Stomach (tissue), 4 donors: ENCODE measurements around the gene CFAP77.

Experiments used
- CTCF ChIP-seq, 7 experiments: fragments of 450-650 bp in 4 of 7; fragments of 200-600 bp in 3 of 7; sonication (generic) in 3 of 7; IDR thresholded peaks; one replicate each; pipeline ENCODE4 v1.5.1; 2016 to 2019; ENCODE audit warnings: antibody characterized with exemption in 7 of 7, control low read depth in 2 of 7, mild to moderate bottlenecking in 1 of 7
- EP300 ChIP-seq: sonication (generic); formaldehyde crosslinking; IDR thresholded peaks from one replicate; pipeline ENCODE4 v1.6.1; 2017; ENCODE audit warnings: antibody characterized with exemption
- POLR2A ChIP-seq, 4 donors: fragments of 450-650 bp; IDR thresholded peaks; one replicate each; pipeline ENCODE4 v1.6.1; 2016; ENCODE audit warnings: antibody characterized with exemption in 4 of 4, control low read depth in 2 of 4, mild to moderate bottlenecking in 1 of 4, moderate library complexity in 1 of 4
- POLR2AphosphoS5 ChIP-seq, 3 donors: sonication (generic); formaldehyde crosslinking; IDR thresholded peaks; one replicate each; pipeline ENCODE4 v1.6.1; 2016; ENCODE audit warnings: antibody characterized with exemption in 3 of 3

- TF ChIP-seq POLR2A (IDR thresholded peaks at IDR 0.05) (no peak), POLR2AphosphoS5 (IDR thresholded peaks at IDR 0.05) (no peak), CTCF (IDR thresholded peaks at IDR 0.05) (no peak), EP300 (no peak)
Measured at GRCh38 chr9:132513416-132513815, 103.4 kb downstream of the CFAP77 start.
